GM19238 (cell line): Measurements from ENCODE around the gene HDAC4.

Experiments
- DNase-seq: peaks from one replicate; pipeline ENCODE4 v3.0.0; 2011; ENCODE audit warnings: low spot score; ENCODE audit not compliant: insufficient read length

Gene HDAC4

GRCh38 chr2:239429473-239430350 is 28.9 kb upstream of the HDAC4 start:
- DNase-seq = no peak

GRCh38 chr2:239425631-239426030 is 24.8 kb upstream of the HDAC4 start:
- no peak for DNase-seq

- no peak for DNase-seq
These were observed 23.7 kb upstream of the HDAC4 start for GRCh38 chr2:239424337-239425045.

- DNase-seq = no peak
These were observed 22.7 kb upstream of the HDAC4 start for GRCh38 chr2:239423551-239423950.

- DNase-seq = no peak
These were observed 21.0 kb upstream of the HDAC4 start for GRCh38 chr2:239421851-239422250.

- DNase-seq = no peak
These were observed 19.3 kb upstream of the HDAC4 start for GRCh38 chr2:239420082-239420481.

- no peak for DNase-seq
These were observed 18.1 kb upstream of the HDAC4 start for GRCh38 chr2:239418918-239419317.

- no peak for DNase-seq
These were observed 12.2 kb upstream of the HDAC4 start for GRCh38 chr2:239412905-239413603.

GRCh38 chr2:239411549-239412319 is 10.9 kb upstream of the HDAC4 start:
- DNase-seq = no peak

GRCh38 chr2:239411117-239411516 is 10.3 kb upstream of the HDAC4 start:
- DNase-seq = no peak

- DNase-seq = no peak
These were observed 9.2 kb upstream of the HDAC4 start for GRCh38 chr2:239409976-239410375.

- DNase-seq = no peak
These were observed 6.3 kb upstream of the HDAC4 start for GRCh38 chr2:239407112-239407511.

GRCh38 chr2:239406316-239406995 is 5.6 kb upstream of the HDAC4 start:
- no peak for DNase-seq

GRCh38 chr2:239405071-239405470 is 4.3 kb upstream of the HDAC4 start:
- no peak for DNase-seq

- no peak for DNase-seq
These were observed 1.8 kb upstream of the HDAC4 start for GRCh38 chr2:239402666-239403065.

GRCh38 chr2:239401881-239402233 is 1.0 kb upstream of the HDAC4 start:
- DNase-seq = no peak

GRCh38 chr2:239401067-239401880 is 454 bp upstream of the HDAC4 start:
- peak; percentile 99 for DNase-seq

- DNase-seq = peak; percentile 33
These were observed 762 bp downstream of the HDAC4 start for GRCh38 chr2:239399921-239400595.

GRCh38 chr2:239399433-239399920 is 1.3 kb downstream of the HDAC4 start:
- no peak for DNase-seq
